ENCODE measurements around the gene MED17.

DNA sequence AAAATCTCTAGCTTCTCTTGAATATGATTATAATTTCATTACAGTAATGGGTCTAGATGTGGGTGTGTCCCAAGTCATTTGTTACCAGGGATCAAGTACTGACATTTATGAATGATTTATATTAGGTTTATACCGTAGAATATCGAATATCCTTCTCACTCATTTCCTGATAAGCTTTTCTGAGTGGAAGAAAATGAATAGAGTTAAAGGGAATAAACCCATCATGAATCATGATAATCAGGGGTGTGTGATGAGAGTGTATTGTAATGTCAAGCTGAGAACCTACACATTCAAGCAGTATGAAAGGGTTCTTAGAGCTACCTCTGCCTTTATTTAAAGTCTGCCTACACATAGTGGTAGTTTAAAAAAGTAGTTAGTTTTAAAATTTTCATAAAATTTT lies 17.3 kb downstream of the MED17 start:
- TF ChIP-seq CTCF (IDR thresholded peaks at IDR 0.05), result no peak
- TF ChIP-seq ZNF232 (CRISPR knock-in tag; IDR thresholded peaks at IDR 0.05), result no peak

Measured in WTC11 (cell line).